ENCODE data around the gene DDIT3.

DDIT3 gene

GRCh38 chr12:57546438-57547287 lies 26.3 kb upstream of the DDIT3 start, which contains the start of gene DCTN2:
Gene DCTN2 (minus strand): TSS chr12:57547192. CDS start chr12:57547063, 129 bp downstream.
- DNase-seq, result peak; percentile 90

GRCh38 chr12:57545809-57546437 lies 25.6 kb upstream of the DDIT3 start:
- DNase-seq, result no peak

- DNase-seq, result no peak
Measured at GRCh38 chr12:57543581-57543980, 23.3 kb upstream of the DDIT3 start.

- no peak for DNase-seq
Measured at GRCh38 chr12:57541717-57542116, 21.4 kb upstream of the DDIT3 start.

GRCh38 chr12:57541001-57541400 lies 20.7 kb upstream of the DDIT3 start:
- no peak for DNase-seq

- DNase-seq, result no peak
Measured at GRCh38 chr12:57539134-57539768, 18.9 kb upstream of the DDIT3 start.

- DNase-seq, result no peak
Measured at GRCh38 chr12:57536597-57536942, 16.3 kb upstream of the DDIT3 start.

- no peak for DNase-seq
Measured at GRCh38 chr12:57535764-57536596, 15.7 kb upstream of the DDIT3 start.

- DNase-seq, result no peak
Measured at GRCh38 chr12:57534991-57535543, 14.8 kb upstream of the DDIT3 start.

GRCh38 chr12:57534250-57534649 lies 13.9 kb upstream of the DDIT3 start:
- no peak for DNase-seq

GRCh38 chr12:57533108-57533507 lies 12.8 kb upstream of the DDIT3 start:
- DNase-seq, result no peak

GRCh38 chr12:57531836-57532235 lies 11.5 kb upstream of the DDIT3 start:
- DNase-seq, result no peak

- DNase-seq, result no peak
Measured at GRCh38 chr12:57530396-57531142, 10.3 kb upstream of the DDIT3 start.

- no peak for DNase-seq
Measured at GRCh38 chr12:57529831-57530230, 9.5 kb upstream of the DDIT3 start.

- no peak for DNase-seq
Measured at GRCh38 chr12:57528831-57529555, 8.7 kb upstream of the DDIT3 start.

GRCh38 chr12:57528176-57528575 lies 7.9 kb upstream of the DDIT3 start:
- DNase-seq, result no peak

- DNase-seq, result no peak
Measured at GRCh38 chr12:57527184-57527583, 6.9 kb upstream of the DDIT3 start.

GRCh38 chr12:57526477-57527126 lies 6.3 kb upstream of the DDIT3 start:
- no peak for DNase-seq

GRCh38 chr12:57525615-57526383 lies 5.5 kb upstream of the DDIT3 start:
- DNase-seq, result no peak

Measured in NCI-H1105 treated with DMSO at 0.1 percent for 48 hours (cell line).